ENCODE data around the gene SPATS2L.

SPATS2L gene

GRCh38 chr2:200378652-200379290, 72.3 kb downstream of the SPATS2L start:
- no peak for DNase-seq
- ATAC-seq: no peak

- DNase-seq (no peak), ATAC-seq (no peak)
Observed at GRCh38 chr2:200379481-200380090, 73.1 kb downstream of the SPATS2L start.

- no peak for DNase-seq
- ATAC-seq: no peak
Observed at GRCh38 chr2:200380091-200380561, 73.6 kb downstream of the SPATS2L start.

- DNase-seq (no peak), ATAC-seq (no peak)
Observed at GRCh38 chr2:200380833-200381542, 74.5 kb downstream of the SPATS2L start.

- no peak for ATAC-seq
- DNase-seq: no peak
Observed at GRCh38 chr2:200382874-200383273, 76.4 kb downstream of the SPATS2L start.

GRCh38 chr2:200383380-200384110, 77.1 kb downstream of the SPATS2L start:
- DNase-seq (no peak), ATAC-seq (peak; percentile 73)

GRCh38 chr2:200385063-200385635, 78.7 kb downstream of the SPATS2L start:
- no peak for ATAC-seq
- DNase-seq: no peak

GRCh38 chr2:200393191-200393590, 86.7 kb downstream of the SPATS2L start:
- no peak for DNase-seq
- ATAC-seq: no peak

GRCh38 chr2:200394045-200394444, 87.6 kb downstream of the SPATS2L start:
- ATAC-seq (no peak), DNase-seq (no peak)

GRCh38 chr2:200396781-200397242, 90.3 kb downstream of the SPATS2L start:
- ATAC-seq: no peak
- no peak for DNase-seq

GRCh38 chr2:200397785-200398184, 91.3 kb downstream of the SPATS2L start:
- ATAC-seq (no peak), DNase-seq (no peak)

GRCh38 chr2:200399046-200399445, 92.6 kb downstream of the SPATS2L start:
- DNase-seq (no peak), ATAC-seq (no peak)

GRCh38 chr2:200399636-200400035, 93.1 kb downstream of the SPATS2L start:
- no peak for DNase-seq
- no peak for ATAC-seq

- no peak for DNase-seq
- ATAC-seq: no peak
Observed at GRCh38 chr2:200403814-200404213, 97.3 kb downstream of the SPATS2L start.

- ATAC-seq: no peak
- no peak for DNase-seq
Observed at GRCh38 chr2:200404615-200405014, 98.1 kb downstream of the SPATS2L start.

- no peak for DNase-seq
Observed at GRCh38 chr2:200405599-200406298, 99.3 kb downstream of the SPATS2L start.

GRCh38 chr2:200406379-200406778, 99.9 kb downstream of the SPATS2L start:
- ATAC-seq: no peak
- DNase-seq: no peak

More at GRCh38 chr2:200405599-200406298, 99.3 kb downstream of the SPATS2L start:
- ATAC-seq: peak; percentile 97

- ATAC-seq (peak; percentile 40), DNase-seq (no peak)
Observed at GRCh38 chr2:200408428-200409316, 102.2 kb downstream of the SPATS2L start.

- ATAC-seq: no peak
- no peak for DNase-seq
Observed at GRCh38 chr2:200411831-200412230, 105.3 kb downstream of the SPATS2L start.

- ATAC-seq (no peak), DNase-seq (no peak)
Observed at GRCh38 chr2:200414367-200414766, 107.9 kb downstream of the SPATS2L start.
